Gastrocnemius medialis (tissue), 4 donors: Measurements from ENCODE around the gene HSH2D. TPM values are rescaled to one million over a fixed set of nuclear protein-coding genes. Genes with fewer than 3 reads are reported as not detected.

Source experiments
- ATAC-seq, 2 donors: fragments of 150-250 bp; one replicate each; pipeline ENCODE4 v1.9.1; 2016
- DNase-seq, 2 donors: peaks; one replicate each; pipeline ENCODE4 v3.0.0-alpha.2; 2019
- H3K27ac ChIP-seq, 4 donors: fragments of 200-600 bp; sonication (generic); 1 replicate in 1 of 4; 2 replicates in 3 of 4; pipeline ENCODE4 v1.5.1; 2016 to 2018; ENCODE audit warnings: mild to moderate bottlenecking in 2 of 4, moderate library complexity in 1 of 4
- H3K27me3 ChIP-seq, 3 donors: fragments of 200-600 bp; sonication (generic) in 2 of 3; 1 replicate in 1 of 3; 2 replicates in 2 of 3; pipeline versions ENCODE4 v1.5.1 to v1.6.0; 2016 to 2019; ENCODE audit warnings: mild to moderate bottlenecking in 1 of 3, moderate library complexity in 1 of 3
- H3K36me3 ChIP-seq, 2 donors: fragments of 200-600 bp; sonication (generic) in 1 of 2; one replicate each; pipeline ENCODE4 v1.5.1; 2017 to 2018
- H3K4me1 ChIP-seq, 2 donors: fragments of 200-600 bp; sonication (generic) in 1 of 2; one replicate each; pipeline ENCODE4 v1.5.1; 2016 to 2017; ENCODE audit warnings: mild to moderate bottlenecking in 2 of 2
- H3K4me3 ChIP-seq, 4 donors: fragments of 200-600 bp; sonication (generic) in 3 of 4; 1 replicate in 1 of 4; 2 replicates in 3 of 4; pipeline ENCODE4 v1.5.1; 2016 to 2019; ENCODE audit warnings: mild to moderate bottlenecking in 2 of 4
- H3K9me3 ChIP-seq, 3 donors: fragments of 200-600 bp; sonication (generic) in 2 of 3; 1 replicate in 1 of 3; 2 replicates in 2 of 3; pipeline ENCODE4 v1.5.1; 2016 to 2019
- CTCF ChIP-seq, 5 experiments: fragments of 450-650 bp in 3 of 5; fragments of 200-600 bp in 2 of 5; sonication (generic) in 2 of 5; IDR thresholded peaks in 4 of 5; conservative IDR thresholded peaks in 1 of 5; 1 replicate in 4 of 5; 2 replicates in 1 of 5; pipeline ENCODE4 v1.5.1; 2016 to 2019; ENCODE audit warnings: antibody characterized with exemption in 5 of 5, mild to moderate bottlenecking in 3 of 5, moderate library complexity in 3 of 5
- POLR2A ChIP-seq, 2 donors: fragments of 450-650 bp; IDR thresholded peaks; one replicate each; pipeline ENCODE4 v1.6.1; 2017; ENCODE audit warnings: antibody characterized with exemption in 2 of 2, mild to moderate bottlenecking in 2 of 2, moderate library complexity in 2 of 2
- in situ Hi-C, 4 donors: fragments of 200-750 bp; cut with MboI; loops; one replicate each; pipeline versions ENCODE4 v1.15.0 to v1.8.0; 2017; ENCODE audit warnings: low sequenced_read_pairs in 4 of 4
- intact Hi-C: fragments of 100-400 bp; cut with DNase I; formaldehyde crosslinking; loops from one replicate; pipeline ENCODE4 v1.15.1; 2023; ENCODE audit warnings: low total_unique reads
- total RNA-seq, 4 donors: library from RNA; depleted of rRNA; stranded (reverse); fragments of >200 nt; gene quantifications; one replicate each; pipeline versions ENCODE4 v1.1.0 to v1.2.3, GENCODE V29; 2016

HSH2D gene
- total RNA-seq, 4 donors from 2014 or later: not detected

DNA sequence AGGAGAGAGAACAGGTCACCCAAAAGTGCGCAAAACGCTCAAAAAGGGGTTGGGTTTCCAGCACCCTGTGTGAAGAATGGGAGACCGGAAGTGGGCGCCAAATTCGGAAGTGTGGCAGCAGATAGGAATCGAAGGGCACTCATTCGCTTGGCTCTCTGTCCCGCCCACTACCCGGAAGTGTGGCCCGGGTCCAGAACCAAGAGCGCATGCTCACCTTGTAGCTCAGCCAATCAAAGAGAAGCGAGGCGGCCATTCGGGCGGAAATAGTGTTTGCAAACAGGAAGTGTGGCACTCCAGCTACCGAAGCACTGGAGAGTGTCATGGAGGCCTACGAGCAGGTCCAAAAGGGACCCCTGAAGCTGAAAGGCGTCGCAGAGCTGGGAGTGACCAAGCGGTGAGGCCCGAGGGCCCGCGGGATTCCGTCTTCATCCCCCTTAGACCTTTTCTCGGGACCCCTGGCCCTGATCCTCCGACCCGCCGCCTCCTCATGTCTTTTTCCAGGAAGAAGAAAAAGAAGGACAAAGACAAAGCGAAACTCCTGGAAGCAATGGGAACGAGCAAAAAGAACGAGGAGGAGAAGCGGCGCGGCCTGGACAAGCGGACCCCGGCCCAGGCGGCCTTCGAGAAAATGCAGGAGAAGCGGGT, 41.8 kb downstream of the HSH2D start, which contains the start of gene FAM32A:
TSS of gene FAM32A (plus strand) at position 288 of the 645 bp plus-strand sequence. CDS start at position 321, 33 bp downstream.
- TF ChIP-seq CTCF (IDR thresholded peaks at IDR 0.05 in 4 of 5, conservative IDR thresholded peaks at IDR 0.05 in 1 of 5) (peak in 3 of 5 experiments; percentile 23 to 52 (median 49)), POLR2A (IDR thresholded peaks at IDR 0.05) (peak; percentile 74 to 84)
- DNase-seq: peak; percentile 98 to 99
- peak; percentile 99 for ATAC-seq
- intact Hi-C loops: loop anchor here (1.0 to 10.0 kb wide), 3 partner anchors 12 to 1060 kb away; partner anchors contain the start of genes AP1M1 and RAB8A
- H3K4me1 ChIP-seq: peaks cover 10 to 11% of the 10 kb centered on the region in 2 donors
- H3K27me3 ChIP-seq: peaks cover 0 to 5% (median 0%) of the 10 kb centered on the region in 3 donors
- H3K9me3 ChIP-seq: no peaks in the 10 kb centered on the region
- peak within 1 kb of the TSS; percentile 82 to 88 (median 86) for H3K27ac ChIP-seq
- peaks cover 0 to 21% of the 10 kb centered on the region in 2 donors for H3K36me3 ChIP-seq
- peak within 1 kb of the TSS; percentile 83 to 95 (median 92) for H3K4me3 ChIP-seq
- in situ Hi-C loops: loop anchor here in 3 of 4 donors (5.0 to 25.0 kb wide), 3 partner anchors 143 to 598 kb away; no protein-coding TSS in a partner anchor

DNA sequence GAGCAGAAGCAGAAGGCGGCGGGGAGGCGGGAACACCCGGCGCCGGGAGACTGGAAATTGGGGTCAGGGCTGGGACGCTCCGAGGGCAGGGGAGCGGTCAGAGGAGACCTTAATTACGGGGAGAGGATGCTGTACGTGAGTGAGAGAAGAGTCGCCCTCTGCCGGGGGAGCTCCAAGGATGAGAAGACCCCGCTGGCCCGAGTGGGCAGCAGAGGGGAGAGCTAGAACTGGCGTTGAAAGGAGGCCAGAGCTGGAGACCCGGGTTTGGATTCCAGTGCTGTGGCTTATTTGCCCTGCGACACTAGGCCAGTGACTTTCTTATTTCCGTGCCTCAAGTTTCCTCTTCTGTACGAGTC, 42.3 kb downstream of the HSH2D start:
- DNase-seq: peak in 1 of 2 donors; percentile 27
- Histone ChIP-seq H3K4me1 (peaks cover 10 to 11% of the 10 kb centered on the region in 2 donors), H3K27ac (peak overlapping the region; percentile 82 to 88 (median 86)), H3K9me3 (no peaks in the 10 kb centered on the region), H3K27me3 (peaks cover 0 to 5% (median 0%) of the 10 kb centered on the region in 3 donors), H3K4me3 (peak overlapping the region; percentile 83 to 95 (median 92)), H3K36me3 (peaks cover 0 to 26% of the 10 kb centered on the region in 2 donors)
- peak; percentile 19 to 27 for ATAC-seq
- TF ChIP-seq CTCF (IDR thresholded peaks at IDR 0.05 in 4 of 5, conservative IDR thresholded peaks at IDR 0.05 in 1 of 5): peak in 2 of 5 experiments; percentile 32 to 33
- no peak for TF ChIP-seq POLR2A (IDR thresholded peaks at IDR 0.05)
- in situ Hi-C loops: loop anchor here in 3 of 4 donors (5.0 to 25.0 kb wide), 3 partner anchors 143 to 598 kb away; no protein-coding TSS in a partner anchor
- intact Hi-C loops: loop anchor here (1.0 to 10.0 kb wide), 3 partner anchors 12 to 1061 kb away; partner anchors contain the start of genes AP1M1 and RAB8A

DNA sequence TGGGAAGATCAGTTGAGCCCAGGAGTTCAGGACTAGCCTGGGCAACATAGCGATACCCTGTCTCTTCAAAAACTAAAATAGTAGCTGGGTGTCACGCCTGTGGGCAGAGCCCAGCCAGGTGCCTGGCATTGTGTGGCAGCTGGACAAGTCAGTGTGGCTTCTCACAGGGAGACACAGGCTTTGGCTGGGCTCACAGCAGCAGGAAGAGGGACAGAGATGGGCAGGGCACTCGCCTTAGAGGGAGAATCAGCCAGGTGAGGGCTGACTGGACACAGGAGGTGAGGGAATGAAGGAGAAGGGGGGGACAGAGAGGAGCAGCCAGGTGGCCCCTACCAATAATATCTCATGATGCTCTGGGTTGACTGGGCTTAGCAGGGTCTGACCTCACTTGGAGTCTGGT, 45.0 kb downstream of the HSH2D start:
- DNase-seq (no peak), ATAC-seq (no peak)
- no peak for TF ChIP-seq CTCF (IDR thresholded peaks at IDR 0.05 in 4 of 5, conservative IDR thresholded peaks at IDR 0.05 in 1 of 5)
- TF ChIP-seq POLR2A (IDR thresholded peaks at IDR 0.05): no peak
- Histone ChIP-seq H3K36me3 (peaks cover 0 to 42% of the 10 kb centered on the region in 2 donors), H3K4me1 (peaks cover 10 to 11% of the 10 kb centered on the region in 2 donors), H3K4me3 (no peak overlapping the region), H3K9me3 (no peaks in the 10 kb centered on the region), H3K27me3 (no peaks in the 10 kb centered on the region), H3K27ac (no peak overlapping the region)
- intact Hi-C loops: loop anchor here (10.0 kb wide), 1 partner anchor 1064 kb away; a partner anchor contains a TSS
- in situ Hi-C loops: loop anchor here in 3 of 4 donors (5.0 to 25.0 kb wide), 3 partner anchors 146 to 601 kb away; no protein-coding TSS in a partner anchor

GRCh38 chr19:16190198-16190597, 46.7 kb downstream of the HSH2D start:
- intact Hi-C loops (loop anchor here (10.0 kb wide), 1 partner anchor 355 kb away; no protein-coding TSS in a partner anchor), in situ Hi-C loops (loop anchor here in 3 of 4 donors (10.0 to 25.0 kb wide), 3 partner anchors 75 to 603 kb away; partner anchors contain the start of gene RAB8A (in 1 of the 3))
- peak in 1 of 2 donors; percentile 15 for ATAC-seq
- TF ChIP-seq CTCF (IDR thresholded peaks at IDR 0.05 in 4 of 5, conservative IDR thresholded peaks at IDR 0.05 in 1 of 5) (no peak), POLR2A (IDR thresholded peaks at IDR 0.05) (no peak)
- peak overlapping the region in 3 of 4 donors; percentile 26 to 58 (median 41) for H3K27ac ChIP-seq
- no peaks in the 10 kb centered on the region for H3K9me3 ChIP-seq
- peak in 1 of 2 donors; percentile 50 for DNase-seq
- H3K4me3 ChIP-seq: no peak overlapping the region
- no peaks in the 10 kb centered on the region for H3K27me3 ChIP-seq
- H3K4me1 ChIP-seq: peaks cover 10 to 11% of the 10 kb centered on the region in 2 donors
- peaks cover 0 to 42% of the 10 kb centered on the region in 2 donors for H3K36me3 ChIP-seq
